ENCODE data around the gene KCMF1. TPM values are rescaled to one million over a fixed set of nuclear protein-coding genes. Genes with fewer than 3 reads are reported as not detected.
A peak's percentile ranks its signal among the peaks of the same experiment; 100 is the strongest.

The KCMF1 gene
- total and polyA plus RNA-seq, 9 of the 15 experiments (the other 6 are each of a cell fraction or from before 2014, with no cell fraction given): 6.8 to 88.2 (median 46.5) TPM

- no peak for TF ChIP-seq ZNF639 (CRISPR knock-in tag; conservative IDR thresholded peaks at IDR 0.05 in 1 of 2, IDR thresholded peaks at IDR 0.05 in 1 of 2)
- TF ChIP-seq RCOR1 (IDR thresholded peaks at IDR 0.05; ENCODE audit: borderline replicate concordance in 1 of 2, low read depth in 2 of 2, low read length in 2 of 2): no peak
- TF ChIP-seq ZHX1 (conservative IDR thresholded peaks at IDR 0.05; ENCODE audit: low read length): no peak
- TF ChIP-seq RB1 (IDR thresholded peaks at IDR 0.05; ENCODE audit: low read depth): 0 out of 2 replicates have a peak, but pooled peaks have one; percentile 23
- no peak for TF ChIP-seq ZNF282 (CRISPR knock-in tag; IDR thresholded peaks at IDR 0.05)
- no peak for TF ChIP-seq ZBTB5 (IDR thresholded peaks at IDR 0.05)
- TF ChIP-seq SNIP1 (IDR thresholded peaks at IDR 0.05; ENCODE audit: low read depth): no peak
- no peak for TF ChIP-seq PHF20 (IDR thresholded peaks at IDR 0.05; ENCODE audit: partially characterized antibody)
- no peak for TF ChIP-seq ZNF197 (CRISPR knock-in tag; IDR thresholded peaks at IDR 0.05; ENCODE audit: low read depth)
- TF ChIP-seq LCOR (CRISPR knock-in tag; IDR thresholded peaks at IDR 0.05): 0 out of 2 replicates have a peak, but pooled peaks have one; percentile 48
- TF ChIP-seq SPI1 (IDR thresholded peaks at IDR 0.05; ENCODE audit: borderline replicate concordance, low read depth, low read length): no peak
- no peak for TF ChIP-seq RBM14 (IDR thresholded peaks at IDR 0.05; ENCODE audit: borderline replicate concordance, insufficient read depth, low read depth, low read length)
- TF ChIP-seq DDX20 (tag; IDR thresholded peaks at IDR 0.05; ENCODE audit: low read depth): no peak
- no peak for TF ChIP-seq KAT2B (IDR thresholded peaks at IDR 0.05; ENCODE audit: low read depth, low read length)
- no peak for TF ChIP-seq CREB3 (tag; conservative IDR thresholded peaks at IDR 0.05; ENCODE audit: low read depth)
- no peak for TF ChIP-seq ZNF583 (CRISPR knock-in tag; IDR thresholded peaks at IDR 0.05)
- no peak for TF ChIP-seq XRCC4 (IDR thresholded peaks at IDR 0.05; ENCODE audit: extremely low read depth, insufficient read depth, insufficient read length)
- TF ChIP-seq GATAD2A (IDR thresholded peaks at IDR 0.05): no peak
- TF ChIP-seq SMAD2 (IDR thresholded peaks at IDR 0.05; ENCODE audit: low read depth, low read length): no peak
- no peak for TF ChIP-seq NCOA2 (IDR thresholded peaks at IDR 0.05; ENCODE audit: partially characterized antibody in 2 of 2)
- TF ChIP-seq E2F4 (CRISPR knock-in tag; IDR thresholded peaks at IDR 0.05; ENCODE audit: low read depth): no peak
Measured at GRCh38 chr2:85066874-85067351, 96.0 kb downstream of the KCMF1 start (continued).

Measured in K562 (cell line).